Glutamatergic neuron (in vitro differentiated cells): ENCODE data around the gene COA3. TPM values are rescaled to one million over a fixed set of nuclear protein-coding genes. Genes with fewer than 3 reads are reported as not detected.
A peak's percentile ranks its signal among the peaks of the same experiment; 100 is the strongest.

Experiments
- DNase-seq: peaks from one replicate; pipeline ENCODE4 v3.0.0; 2022
- H3K27ac Mint-ChIP-seq: one replicate; pipeline ENCODE4 v1.8.0; 2020; ENCODE audit warnings: mild to moderate bottlenecking, mixed read lengths, inconsistent platforms; ENCODE audit not compliant: unreplicated experiment
- H3K27me3 Mint-ChIP-seq: one replicate; pipeline ENCODE4 v1.8.0; 2020; ENCODE audit warnings: mild to moderate bottlenecking, moderate library complexity, mixed read lengths, inconsistent platforms; ENCODE audit not compliant: unreplicated experiment
- H3K36me3 Mint-ChIP-seq: one replicate; pipeline ENCODE4 v1.8.0; 2020; ENCODE audit warnings: mild to moderate bottlenecking, mixed read lengths, inconsistent platforms; ENCODE audit not compliant: unreplicated experiment
- H3K4me1 Mint-ChIP-seq: one replicate; pipeline ENCODE4 v1.8.0; 2020; ENCODE audit warnings: mild to moderate bottlenecking, low read depth, mixed read lengths, inconsistent platforms; ENCODE audit not compliant: unreplicated experiment
- H3K4me3 Mint-ChIP-seq: one replicate; pipeline ENCODE4 v1.8.0; 2020; ENCODE audit warnings: mild to moderate bottlenecking, mixed read lengths, inconsistent platforms; ENCODE audit not compliant: unreplicated experiment
- H3K9me3 Mint-ChIP-seq: one replicate; pipeline ENCODE4 v1.8.0; 2020; ENCODE audit warnings: mild to moderate bottlenecking, moderate library complexity, mixed read lengths, inconsistent platforms; ENCODE audit not compliant: unreplicated experiment
- total RNA-seq: library from RNA; stranded (reverse); fragmentation: NEBNext Ultra II Directional; extraction: Animal tissue kit (Norgen Biotek cat#: 25700); gene quantifications from one replicate; pipeline ENCODE4 v1.2.1, GENCODE V29; 2021; ENCODE audit not compliant: unreplicated experiment
- TF ChIP-seq, protein P1 (sequence below): fragments of 200-600 bp; sonication (generic); IDR thresholded peaks from one replicate; pipeline ENCODE4 v1.5.0; 2021; ENCODE audit not compliant: partially characterized antibody, unreplicated experiment

Gene COA3
- total RNA-seq, 1 donor from 2014 or later: 56.7 TPM

GRCh38 chr17:42845556-42845917 is 47.0 kb upstream of the COA3 start:
- H3K27ac Mint-ChIP-seq: no peak overlapping the region

DNA sequence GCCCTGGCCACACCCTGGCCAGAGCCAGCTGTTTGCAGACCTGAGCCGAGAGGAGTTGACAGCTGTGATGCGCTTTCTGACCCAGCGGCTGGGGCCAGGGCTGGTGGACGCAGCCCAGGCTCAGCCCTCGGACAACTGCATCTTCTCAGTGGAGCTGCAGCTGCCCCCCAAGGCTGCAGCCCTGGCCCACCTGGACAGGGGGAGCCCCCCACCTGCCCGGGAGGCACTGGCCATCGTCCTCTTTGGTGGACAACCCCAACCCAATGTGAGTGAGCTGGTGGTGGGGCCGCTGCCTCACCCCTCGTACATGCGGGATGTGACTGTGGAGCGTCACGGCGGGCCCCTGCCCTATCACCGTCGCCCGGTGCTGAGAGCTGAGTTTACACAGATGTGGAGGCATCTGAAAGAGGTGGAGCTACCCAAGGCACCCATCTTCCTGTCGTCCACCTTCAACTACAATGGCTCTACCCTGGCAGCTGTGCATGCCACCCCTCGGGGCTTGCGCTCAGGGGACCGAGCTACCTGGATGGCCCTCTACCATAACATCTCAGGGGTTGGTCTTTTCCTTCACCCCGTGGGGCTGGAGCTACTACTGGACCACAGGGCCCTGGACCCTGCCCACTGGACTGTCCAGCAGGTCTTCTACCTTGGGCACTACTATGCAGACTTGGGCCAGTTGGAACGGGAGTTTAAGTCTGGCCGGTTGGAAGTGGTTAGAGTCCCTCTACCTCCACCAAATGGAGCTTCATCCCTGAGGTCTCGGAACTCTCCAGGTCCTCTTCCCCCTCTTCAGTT is 46.5 kb upstream of the COA3 start:
- Mint-ChIP-seq H3K36me3 (no peaks in the 10 kb centered on the region), H3K27me3 (peaks cover 2% of the 10 kb centered on the region), H3K27ac (no peak overlapping the region), H3K4me3 (no peak overlapping the region), H3K4me1 (no peaks in the 10 kb centered on the region), H3K9me3 (no peaks in the 10 kb centered on the region)
- no peak for DNase-seq
- TF ChIP-seq, protein P1, sequence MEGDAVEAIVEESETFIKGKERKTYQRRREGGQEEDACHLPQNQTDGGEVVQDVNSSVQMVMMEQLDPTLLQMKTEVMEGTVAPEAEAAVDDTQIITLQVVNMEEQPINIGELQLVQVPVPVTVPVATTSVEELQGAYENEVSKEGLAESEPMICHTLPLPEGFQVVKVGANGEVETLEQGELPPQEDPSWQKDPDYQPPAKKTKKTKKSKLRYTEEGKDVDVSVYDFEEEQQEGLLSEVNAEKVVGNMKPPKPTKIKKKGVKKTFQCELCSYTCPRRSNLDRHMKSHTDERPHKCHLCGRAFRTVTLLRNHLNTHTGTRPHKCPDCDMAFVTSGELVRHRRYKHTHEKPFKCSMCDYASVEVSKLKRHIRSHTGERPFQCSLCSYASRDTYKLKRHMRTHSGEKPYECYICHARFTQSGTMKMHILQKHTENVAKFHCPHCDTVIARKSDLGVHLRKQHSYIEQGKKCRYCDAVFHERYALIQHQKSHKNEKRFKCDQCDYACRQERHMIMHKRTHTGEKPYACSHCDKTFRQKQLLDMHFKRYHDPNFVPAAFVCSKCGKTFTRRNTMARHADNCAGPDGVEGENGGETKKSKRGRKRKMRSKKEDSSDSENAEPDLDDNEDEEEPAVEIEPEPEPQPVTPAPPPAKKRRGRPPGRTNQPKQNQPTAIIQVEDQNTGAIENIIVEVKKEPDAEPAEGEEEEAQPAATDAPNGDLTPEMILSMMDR: no peak

More at GRCh38 chr17:42845556-42845917, 47.0 kb upstream of the COA3 start:
- Mint-ChIP-seq H3K36me3 (no peaks in the 10 kb centered on the region), H3K27me3 (peaks cover 2% of the 10 kb centered on the region), H3K9me3 (no peaks in the 10 kb centered on the region), H3K4me3 (no peak overlapping the region), H3K4me1 (no peaks in the 10 kb centered on the region)
- no peak for DNase-seq
- TF ChIP-seq, protein P1: no peak

DNA sequence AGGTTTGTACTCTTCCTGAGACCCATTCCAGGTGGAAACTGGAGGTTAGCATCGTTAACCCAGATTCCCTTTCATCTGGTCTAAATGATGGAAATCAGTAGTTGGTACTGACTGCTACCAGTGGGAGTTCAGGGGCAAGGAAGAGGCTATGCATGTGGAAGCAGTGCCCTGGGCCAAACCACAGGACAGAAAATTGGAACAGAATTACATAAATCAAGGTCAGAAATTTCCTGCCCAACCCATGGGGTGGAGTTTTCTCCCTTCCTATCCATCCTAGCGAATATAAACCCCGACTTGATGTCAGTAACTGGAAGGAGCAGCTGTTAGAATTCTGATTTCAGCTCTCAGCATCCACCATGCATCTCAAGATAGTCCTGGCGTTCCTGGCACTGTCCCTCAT is 45.8 kb upstream of the COA3 start, which contains the start of gene AOC2:
AOC2 (plus strand) TSS at position 310 of the 400 bp plus-strand sequence; CDS start at position 357, 47 bp downstream.
- Mint-ChIP-seq H3K9me3 (no peaks in the 10 kb centered on the region), H3K36me3 (no peaks in the 10 kb centered on the region), H3K4me3 (no peak within 1 kb of the TSS)

GRCh38 chr17:42843358-42843934 is 44.9 kb upstream of the COA3 start:
- Mint-ChIP-seq H3K4me1 (no peaks in the 10 kb centered on the region), H3K4me3 (no peak overlapping the region), H3K9me3 (no peaks in the 10 kb centered on the region), H3K27ac (peak overlapping the region; percentile 30), H3K36me3 (no peaks in the 10 kb centered on the region), H3K27me3 (peaks cover 2% of the 10 kb centered on the region)
- TF ChIP-seq, protein P1: peak; percentile 69
- DNase-seq: peak; percentile 37

More for the DNA sequence above, 45.8 kb upstream of the COA3 start, which contains the start of gene AOC2:
- Mint-ChIP-seq H3K27ac (peak within 1 kb of the TSS; percentile 30), H3K4me1 (no peaks in the 10 kb centered on the region), H3K27me3 (peaks cover 2% of the 10 kb centered on the region)
- TF ChIP-seq, protein P1: no peak
- no peak for DNase-seq
